Measurements from ENCODE around the gene NR3C1. TPM values are rescaled to one million over a fixed set of nuclear protein-coding genes. Genes with fewer than 3 reads are reported as not detected.

The NR3C1 gene
- total RNA-seq, 3 donors from 2014 or later (not counting 1 experiment from before 2014, with no cell fraction given): 147 to 168 (median 165) TPM

GRCh38 chr5:143386725-143387124 lies 16.8 kb downstream of the NR3C1 start:
- Histone ChIP-seq H3K9me3 (ENCODE audit: control insufficient read depth, insufficient read depth, low read length) (peaks cover 11% of the 10 kb centered on the region), H3K27me3 (ENCODE audit: control insufficient read depth, insufficient read depth, low read length) (no peaks in the 10 kb centered on the region), H3K4me1 (ENCODE audit: control insufficient read depth, insufficient read depth, low read length) (peaks cover 1% of the 10 kb centered on the region), H3K4me3 (ENCODE audit: low read length) (no peak overlapping the region), H3K36me3 (ENCODE audit: control insufficient read depth, insufficient read depth, low read length) (peaks cover 16% of the 10 kb centered on the region), H3K27ac (ENCODE audit: low read length) (no peak overlapping the region)
- no peaks in the 10 kb centered on the region for H3K27me3 Mint-ChIP-seq (ENCODE audit: low read depth in 2 of 2)
- H3K9me3 Mint-ChIP-seq: peaks cover 5 to 8% of the 10 kb centered on the region in 2 donors
- ATAC-seq (peak in 2 of 3 donors; percentile 50 to 52), DNase-seq (no peak)
- H3K36me3 Mint-ChIP-seq: peaks cover 12% of the 10 kb centered on the region
- H3K4me1 Mint-ChIP-seq: peaks cover 78 to 90% of the 10 kb centered on the region in 2 donors
- peak overlapping the region; percentile 35 to 53 for H3K27ac Mint-ChIP-seq
- peak overlapping the region; percentile 43 for H3K4me3 Mint-ChIP-seq
- intact Hi-C loops (cut with micrococcal nuclease): no loop called here
- WGBS (ENCODE audit: insufficient coverage): 50% methylated on average over 1 of the region's 1 CpG
- no peak for TF ChIP-seq CTCF (IDR thresholded peaks at IDR 0.05)

DNA sequence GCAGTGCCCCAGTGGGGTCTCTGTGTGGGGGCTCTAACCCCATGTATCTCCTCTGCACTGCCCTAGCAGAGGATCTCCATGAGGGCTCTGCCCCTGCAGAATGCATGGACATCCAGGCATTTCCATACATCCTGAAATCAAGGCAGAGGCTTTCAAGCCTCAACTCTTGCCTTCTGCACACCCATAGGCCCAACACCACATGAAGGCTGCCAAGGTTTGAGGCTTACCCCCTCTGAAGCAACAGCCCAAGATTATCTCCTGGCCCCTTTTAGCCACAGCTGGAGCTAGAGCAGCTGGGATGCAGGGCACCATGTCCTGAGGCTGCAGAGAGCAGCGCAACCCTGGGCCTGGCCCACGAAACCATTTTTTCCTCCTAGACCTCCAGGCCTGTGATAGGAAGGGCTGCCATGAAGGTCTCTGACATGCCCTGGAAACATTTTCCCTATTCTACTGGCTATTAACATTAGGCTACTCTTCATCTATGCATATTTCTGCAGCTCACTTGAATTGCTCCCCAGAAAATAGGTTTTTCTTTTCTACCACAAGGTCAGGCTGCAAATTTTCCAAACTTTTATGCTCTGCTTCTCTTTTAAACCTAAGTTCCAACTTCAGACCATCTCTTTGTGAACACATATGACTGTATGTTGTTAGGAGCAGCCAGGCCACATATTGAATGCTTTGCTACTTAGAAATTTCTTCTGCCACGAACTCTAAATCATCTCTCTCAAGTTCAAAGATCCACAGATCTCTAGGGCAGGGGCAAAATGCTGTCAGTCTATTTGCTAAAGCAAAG lies 18.4 kb downstream of the NR3C1 start:
- intact Hi-C loops (cut with micrococcal nuclease): no loop called here
- H3K4me3 Mint-ChIP-seq: no peak overlapping the region
- H3K9me3 Mint-ChIP-seq: peaks cover 5 to 8% of the 10 kb centered on the region in 2 donors
- Histone ChIP-seq H3K36me3 (ENCODE audit: control insufficient read depth, insufficient read depth, low read length) (peaks cover 16% of the 10 kb centered on the region), H3K4me3 (ENCODE audit: low read length) (no peak overlapping the region), H3K27ac (ENCODE audit: low read length) (no peak overlapping the region), H3K27me3 (ENCODE audit: control insufficient read depth, insufficient read depth, low read length) (no peaks in the 10 kb centered on the region), H3K9me3 (ENCODE audit: control insufficient read depth, insufficient read depth, low read length) (peaks cover 11% of the 10 kb centered on the region), H3K4me1 (ENCODE audit: control insufficient read depth, insufficient read depth, low read length) (no peaks in the 10 kb centered on the region)
- WGBS (ENCODE audit: insufficient coverage): 100% methylated on average over 3 of the region's 3 CpGs
- DNase-seq (no peak), ATAC-seq (no peak)
- peaks cover 89 to 96% of the 10 kb centered on the region in 2 donors for H3K4me1 Mint-ChIP-seq
- peak overlapping the region; percentile 35 to 53 for H3K27ac Mint-ChIP-seq
- H3K36me3 Mint-ChIP-seq: peaks cover 12% of the 10 kb centered on the region
- TF ChIP-seq CTCF (IDR thresholded peaks at IDR 0.05): no peak
- H3K27me3 Mint-ChIP-seq (ENCODE audit: low read depth in 2 of 2): no peaks in the 10 kb centered on the region

DNA sequence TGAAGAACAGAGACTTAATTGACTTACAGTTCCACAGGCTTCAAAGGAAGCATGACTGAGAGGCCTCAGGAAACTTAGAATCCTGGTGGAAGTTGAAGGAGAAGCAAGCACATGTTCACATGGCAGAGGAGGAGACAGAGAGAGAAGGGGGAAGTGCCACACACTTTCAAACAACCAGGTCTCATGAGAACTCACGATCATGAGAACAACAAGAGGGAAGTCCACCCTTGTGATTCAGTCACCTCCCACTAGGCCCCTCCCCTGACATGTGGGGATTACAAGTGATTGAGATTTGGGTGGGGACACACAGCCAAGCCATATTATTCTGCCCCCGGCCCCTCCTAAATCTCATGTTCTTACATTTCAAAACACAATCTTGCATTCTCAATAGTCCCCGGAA lies 19.5 kb downstream of the NR3C1 start:
- H3K36me3 Mint-ChIP-seq: peaks cover 12% of the 10 kb centered on the region

More for the DNA sequence above, 19.5 kb downstream of the NR3C1 start:
- Histone ChIP-seq H3K4me3 (ENCODE audit: low read length) (no peak overlapping the region), H3K4me1 (ENCODE audit: control insufficient read depth, insufficient read depth, low read length) (no peaks in the 10 kb centered on the region), H3K27me3 (ENCODE audit: control insufficient read depth, insufficient read depth, low read length) (no peaks in the 10 kb centered on the region), H3K9me3 (ENCODE audit: control insufficient read depth, insufficient read depth, low read length) (peaks cover 11% of the 10 kb centered on the region), H3K27ac (ENCODE audit: low read length) (no peak overlapping the region), H3K36me3 (ENCODE audit: control insufficient read depth, insufficient read depth, low read length) (peaks cover 13% of the 10 kb centered on the region)
- no peak overlapping the region for H3K4me3 Mint-ChIP-seq
- WGBS (ENCODE audit: insufficient coverage): 95% methylated on average over 2 of the region's 3 CpGs
- no peak for TF ChIP-seq CTCF (IDR thresholded peaks at IDR 0.05)
- peak overlapping the region in 1 of 2 donors; percentile 35 for H3K27ac Mint-ChIP-seq
- no peaks in the 10 kb centered on the region for H3K27me3 Mint-ChIP-seq (ENCODE audit: low read depth in 2 of 2)
- intact Hi-C loops (cut with micrococcal nuclease): no loop called here
- peak in 1 of 3 donors; percentile 39 for ATAC-seq
- H3K9me3 Mint-ChIP-seq: peaks cover 5 to 8% of the 10 kb centered on the region in 2 donors
- H3K4me1 Mint-ChIP-seq: peaks cover 92 to 98% of the 10 kb centered on the region in 2 donors
- DNase-seq: no peak

Measured in natural killer cell (primary cell).